IMR-90 (cell line): ENCODE results near the gene USB1. TPM values are rescaled to one million over a fixed set of nuclear protein-coding genes. Genes with fewer than 3 reads are reported as not detected.
A peak's percentile ranks its signal among the peaks of the same experiment; 100 is the strongest.

Experiments
- ATAC-seq: fragments of 200-7000 bp; cut with Tn5 transposase; 2 replicates; pipeline ENCODE4 v1.9.1; 2020; ENCODE audit warnings: low read depth, mild to moderate bottlenecking, moderate library complexity
- BruUV-seq: library from RNA; stranded (reverse); fragments of 400-500 nt; replicated peaks from 2 replicates; lab custom pipeline; 2021; lab: Mats Ljungman, UMichigan
- CTCF ChIA-PET: fragments of 300-600 bp; formaldehyde crosslinking; extraction: SDS; loops from one replicate; lab custom pipeline; 2021; ENCODE audit warnings: antibody characterized with exemption; lab: Yijun Ruan, JAX
- POLR2A ChIA-PET: fragments of 300-600 bp; sonication (Branson Sonifier 250); formaldehyde crosslinking; loops from one replicate; lab custom pipeline; 2022; ENCODE audit warnings: antibody characterized with exemption; ENCODE audit not compliant: unreplicated experiment; lab: Charles Lee
- DNase-seq: peaks from one replicate; pipeline ENCODE4 v3.0.0; 2013
- H2AFZ ChIP-seq: replicated peaks from 2 replicates; pipeline ENCODE3; 2013; ENCODE audit warnings: low read length, mild to moderate bottlenecking; ENCODE audit not compliant: poor library complexity
- H2AK5ac ChIP-seq: 2 replicates; pipeline ENCODE4 v1.6.1; 2013; ENCODE audit warnings: low read depth, low read length, inconsistent platforms
- H2AK9ac ChIP-seq: replicated peaks from 2 replicates; pipeline ENCODE3; 2013; ENCODE audit warnings: mild to moderate bottlenecking, low read depth, low read length, moderate library complexity; ENCODE audit not compliant: poor library complexity
- H2BK120ac ChIP-seq: 2 replicates; pipeline ENCODE4 v1.6.1; 2013; ENCODE audit warnings: low read depth, low read length, inconsistent platforms
- H2BK15ac ChIP-seq: 3 replicates; pipeline ENCODE4 v1.6.1; 2013; ENCODE audit warnings: low read depth, low read length, inconsistent platforms
- H2BK20ac ChIP-seq: 2 replicates; pipeline ENCODE4 v1.6.1; 2013; ENCODE audit warnings: low read depth, mild to moderate bottlenecking, inconsistent platforms, low read length, moderate library complexity
- H2BK5ac ChIP-seq: 2 replicates; pipeline ENCODE4 v1.6.1; 2013; ENCODE audit warnings: mild to moderate bottlenecking, low read depth, low read length, inconsistent platforms; ENCODE audit not compliant: poor library complexity, severe bottlenecking
- H3K14ac ChIP-seq: replicated peaks from 2 replicates; pipeline ENCODE4 v1.6.1; 2013; ENCODE audit warnings: low read depth, low read length, inconsistent platforms
- H3K18ac ChIP-seq: 2 replicates; pipeline ENCODE4 v1.6.1; 2013; ENCODE audit warnings: low read depth, low read length, control low read depth
- H3K23ac ChIP-seq: 2 replicates; pipeline ENCODE4 v1.6.1; 2013; ENCODE audit warnings: low read depth, low read length, inconsistent platforms
- H3K27ac ChIP-seq: 2 replicates; pipeline ENCODE4 v1.5.1; 2013; ENCODE audit warnings: mild to moderate bottlenecking, control low read depth, low read length; ENCODE audit not compliant: insufficient read depth
- H3K27me3 ChIP-seq: 2 replicates; pipeline ENCODE4 v1.6.1; 2013; ENCODE audit warnings: low read length; ENCODE audit not compliant: control insufficient read depth, insufficient read depth
- H3K36me3 ChIP-seq: 2 replicates; pipeline ENCODE4 v1.6.1; 2013; ENCODE audit warnings: low read length, mixed read lengths; ENCODE audit not compliant: control insufficient read depth, insufficient read depth
- H3K4ac ChIP-seq: 2 replicates; pipeline ENCODE4 v1.6.1; 2013; ENCODE audit warnings: low read depth, low read length, inconsistent platforms
- H3K4me1 ChIP-seq: 2 replicates; pipeline ENCODE4 v1.6.1; 2013; ENCODE audit warnings: low read length, mixed read lengths; ENCODE audit not compliant: control insufficient read depth, insufficient read depth
- H3K4me2 ChIP-seq: 2 replicates; pipeline ENCODE4 v1.6.1; 2013; ENCODE audit warnings: low read depth, mild to moderate bottlenecking, control low read depth, low read length, moderate library complexity
- H3K4me3 ChIP-seq: 2 replicates; pipeline ENCODE4 v1.5.1; 2013; ENCODE audit warnings: low read depth, mild to moderate bottlenecking, control low read depth, low read length, moderate library complexity; ENCODE audit not compliant: insufficient read depth
- H3K56ac ChIP-seq: 2 replicates; pipeline ENCODE4 v1.6.1; 2013; ENCODE audit warnings: low read length, inconsistent platforms; ENCODE audit not compliant: insufficient read depth; ENCODE audit errors: extremely low read depth
- H3K79me1 ChIP-seq, 2 experiments: 2 replicates each; pipeline ENCODE4 v1.6.1; 2013; ENCODE audit warnings: low read length in 2 of 2, inconsistent platforms in 1 of 2, low read depth in 1 of 2
- H3K9ac ChIP-seq: 2 replicates; pipeline ENCODE4 v1.6.1; 2013; ENCODE audit warnings: low read depth, low read length, control low read depth
- H3K9me1 ChIP-seq: 2 replicates; pipeline ENCODE4 v1.6.1; 2013; ENCODE audit warnings: low read length, inconsistent platforms; ENCODE audit not compliant: insufficient read depth
- H3K9me3 ChIP-seq: 2 replicates; pipeline ENCODE4 v1.6.1; 2013; ENCODE audit warnings: low read length; ENCODE audit not compliant: control insufficient read depth, insufficient read depth
- H4K20me1 ChIP-seq: 2 replicates; pipeline ENCODE4 v1.6.1; 2013; ENCODE audit warnings: low read length, inconsistent platforms; ENCODE audit not compliant: insufficient read depth
- H4K5ac ChIP-seq: 2 replicates; pipeline ENCODE4 v1.6.1; 2013; ENCODE audit warnings: mild to moderate bottlenecking, low read depth, low read length, control low read depth
- H4K8ac ChIP-seq, 2 experiments: 2 replicates each; pipeline ENCODE4 v1.6.1; 2013; ENCODE audit warnings: low read depth in 2 of 2, low read length in 2 of 2, control low read depth in 1 of 2, inconsistent platforms in 1 of 2
- H4K91ac ChIP-seq: 2 replicates; pipeline ENCODE4 v1.6.1; 2013; ENCODE audit warnings: low read depth, low read length, inconsistent platforms; ENCODE audit not compliant: insufficient read depth
- FOS ChIP-seq: fragments of 150-350 bp; IDR thresholded peaks from 2 replicates; pipeline ENCODE4 v1.6.1; 2016; ENCODE audit warnings: low read depth, low read length
- MXI1 ChIP-seq: IDR thresholded peaks from 2 replicates; pipeline ENCODE4 v1.6.1; 2012; ENCODE audit warnings: low read depth, mild to moderate bottlenecking, low read length, moderate library complexity, borderline replicate concordance
- WGBS, 2 experiments: methylation state at CpG; one replicate each; pipeline versions ENCODE4 v1.1.5 to v1.1.7; 2013; ENCODE audit warnings: missing lambda C conversion rate in 2 of 2; ENCODE audit not compliant: insufficient read length in 1 of 2; ENCODE audit errors: extremely low coverage in 2 of 2; 5-methylcytosine and 5-hydroxymethylcytosine counted together
- dilution Hi-C: fragments of 300-500 bp; cut with HindIII; formaldehyde crosslinking; loops from one replicate; pipeline ENCODE4 v1.14.3; 2018; ENCODE audit warnings: low sequenced_read_pairs; ENCODE audit not compliant: unreplicated experiment
- in situ Hi-C: fragments of 300-500 bp; cut with MboI; formaldehyde crosslinking; loops from 3 replicates; pipeline ENCODE4 v1.14.3; 2019; ENCODE audit warnings: low sequenced_read_pairs, inconsistent platforms, mixed read lengths
- intact Hi-C: fragments of 100-400 bp; cut with micrococcal nuclease; formaldehyde crosslinking; loops from 2 replicates; pipeline ENCODE4 v1.10.0; 2022
- polyA plus RNA-seq, 3 experiments: library from polyadenylated mRNA; depleted of rRNA; stranded (reverse); fragments of >200 nt; gene quantifications; 2 replicates each; pipeline ENCODE4 v1.2.3, GENCODE V29; 2012; ENCODE audit warnings: low replicate concordance in 1 of 3
- total RNA-seq: library from RNA; depleted of rRNA; stranded (reverse); fragments of >200 nt; gene quantifications from 2 replicates; pipeline ENCODE4 v1.2.3, GENCODE V29; 2012
- TF ChIP-seq, protein P1 (sequence below): conservative IDR thresholded peaks from 2 replicates; pipeline ENCODE4 v1.5.1; 2012; ENCODE audit warnings: mild to moderate bottlenecking, low read depth, low read length, improper control_type of control experiment

USB1 gene
- total and polyA plus RNA-seq, 2 of the 4 experiments (the other 2 are of a cell fraction), result 45.9 to 94.9 TPM

DNA sequence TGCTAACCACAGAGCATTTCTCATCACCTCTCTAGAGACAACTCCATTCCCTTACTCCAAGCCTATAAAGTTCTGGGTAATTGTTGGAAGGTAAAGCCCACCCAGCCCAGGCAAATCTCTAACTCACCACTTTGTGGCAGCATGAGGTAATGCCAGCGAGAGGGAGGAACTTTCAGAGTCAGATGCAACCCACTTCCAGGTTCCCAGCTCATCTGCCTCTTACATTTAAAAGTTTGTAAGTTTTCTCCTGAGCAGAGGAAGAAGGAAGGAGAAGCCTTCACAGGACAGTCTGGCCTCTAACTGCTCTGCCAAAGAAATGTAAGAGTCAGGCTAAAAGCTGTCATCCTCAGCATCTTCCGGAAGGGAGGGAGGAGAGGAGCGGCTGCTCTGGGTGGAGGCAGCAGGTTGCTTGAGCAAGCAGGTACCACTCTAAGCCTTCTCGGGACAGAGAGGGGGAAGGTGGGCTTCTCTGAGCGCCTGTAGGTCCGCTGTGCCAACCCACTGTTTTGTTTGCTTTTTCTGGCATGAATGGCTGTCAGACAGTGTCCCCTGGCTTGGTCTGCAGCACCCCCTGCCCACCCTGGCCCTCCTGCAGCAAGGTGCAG lies 1.7 kb upstream of the USB1 start:
- H3K9me1 ChIP-seq, result peaks cover 11% of the 10 kb centered on the region; the same call in 1 of the 2 replicates

More for the DNA sequence above, 1.7 kb upstream of the USB1 start:
- Histone ChIP-seq H3K4me1 (peaks cover 12% of the 10 kb centered on the region), H3K4ac (peak overlapping the region; percentile 11), H2AK5ac (peak overlapping the region; percentile 72), H3K4me3 (peak overlapping the region; percentile 59), H2BK120ac (no peak overlapping the region), H3K9ac (peak overlapping the region; percentile 77), H2AK9ac (peak overlapping the region; percentile 95), H4K91ac (no peak overlapping the region), H2BK15ac (no peak overlapping the region), H3K23ac (peak overlapping the region; percentile 13), H3K9me3 (no peaks in the 10 kb centered on the region), H3K27ac (peak overlapping the region; percentile 36), H3K4me2 (peak overlapping the region; percentile 85), H2AFZ (peak overlapping the region; percentile 93), H3K56ac (no peak overlapping the region), H3K36me3 (peaks cover 40% of the 10 kb centered on the region; the same call in 1 of the 2 replicates), H4K5ac (no peak overlapping the region), H3K79me1 (peaks cover 18 to 60% of the 10 kb centered on the region in 2 experiments), H3K27me3 (no peaks in the 10 kb centered on the region), H3K14ac (peak overlapping the region; percentile 70; the same call in 1 of the 2 replicates), H2BK5ac (peak overlapping the region; percentile 33), H3K18ac (no peak overlapping the region), H2BK20ac (no peak overlapping the region), H4K8ac (peak overlapping the region in 1 of 2 experiments; percentile 35; a peak in 1 of 4 replicates), H4K20me1 (peaks cover 14% of the 10 kb centered on the region)
- whole genome bisulfite sequencing, 2 experiments, result no CpG with 5 or more reads among the region's 6 CpGs
- ATAC-seq (no peak), DNase-seq (peak; percentile 33)
- intact Hi-C loops, result no loop called here
- ChIA-PET CTCF (interaction anchor here (0.6 kb wide), 1 partner anchor 185 kb away, joined by 3 read pairs; no protein-coding TSS in a partner anchor), POLR2A (interaction anchor here (0.8 kb wide), 1 partner anchor 8 kb away, joined by 4 read pairs; no protein-coding TSS in a partner anchor)
- BruUV-seq, result no TSS peak
- TF ChIP-seq FOS, result no peak
- TF ChIP-seq MXI1, result 0 out of 2 replicates have a peak, but pooled peaks have one; percentile 17
- TF ChIP-seq, protein P1, sequence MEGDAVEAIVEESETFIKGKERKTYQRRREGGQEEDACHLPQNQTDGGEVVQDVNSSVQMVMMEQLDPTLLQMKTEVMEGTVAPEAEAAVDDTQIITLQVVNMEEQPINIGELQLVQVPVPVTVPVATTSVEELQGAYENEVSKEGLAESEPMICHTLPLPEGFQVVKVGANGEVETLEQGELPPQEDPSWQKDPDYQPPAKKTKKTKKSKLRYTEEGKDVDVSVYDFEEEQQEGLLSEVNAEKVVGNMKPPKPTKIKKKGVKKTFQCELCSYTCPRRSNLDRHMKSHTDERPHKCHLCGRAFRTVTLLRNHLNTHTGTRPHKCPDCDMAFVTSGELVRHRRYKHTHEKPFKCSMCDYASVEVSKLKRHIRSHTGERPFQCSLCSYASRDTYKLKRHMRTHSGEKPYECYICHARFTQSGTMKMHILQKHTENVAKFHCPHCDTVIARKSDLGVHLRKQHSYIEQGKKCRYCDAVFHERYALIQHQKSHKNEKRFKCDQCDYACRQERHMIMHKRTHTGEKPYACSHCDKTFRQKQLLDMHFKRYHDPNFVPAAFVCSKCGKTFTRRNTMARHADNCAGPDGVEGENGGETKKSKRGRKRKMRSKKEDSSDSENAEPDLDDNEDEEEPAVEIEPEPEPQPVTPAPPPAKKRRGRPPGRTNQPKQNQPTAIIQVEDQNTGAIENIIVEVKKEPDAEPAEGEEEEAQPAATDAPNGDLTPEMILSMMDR, result 0 out of 2 replicates have a peak, but pooled peaks have one; percentile 15
- in situ Hi-C loops, result no loop called here
- dilution Hi-C loops, result no loop called here
